ENCODE data around the gene WSCD1. TPM values are rescaled to one million over a fixed set of nuclear protein-coding genes. Genes with fewer than 3 reads are reported as not detected.

WSCD1 gene
- total and polyA plus RNA-seq, 8 donors = 2.9 to 6.7 (median 4.4) TPM

- TF ChIP-seq, protein P1, sequence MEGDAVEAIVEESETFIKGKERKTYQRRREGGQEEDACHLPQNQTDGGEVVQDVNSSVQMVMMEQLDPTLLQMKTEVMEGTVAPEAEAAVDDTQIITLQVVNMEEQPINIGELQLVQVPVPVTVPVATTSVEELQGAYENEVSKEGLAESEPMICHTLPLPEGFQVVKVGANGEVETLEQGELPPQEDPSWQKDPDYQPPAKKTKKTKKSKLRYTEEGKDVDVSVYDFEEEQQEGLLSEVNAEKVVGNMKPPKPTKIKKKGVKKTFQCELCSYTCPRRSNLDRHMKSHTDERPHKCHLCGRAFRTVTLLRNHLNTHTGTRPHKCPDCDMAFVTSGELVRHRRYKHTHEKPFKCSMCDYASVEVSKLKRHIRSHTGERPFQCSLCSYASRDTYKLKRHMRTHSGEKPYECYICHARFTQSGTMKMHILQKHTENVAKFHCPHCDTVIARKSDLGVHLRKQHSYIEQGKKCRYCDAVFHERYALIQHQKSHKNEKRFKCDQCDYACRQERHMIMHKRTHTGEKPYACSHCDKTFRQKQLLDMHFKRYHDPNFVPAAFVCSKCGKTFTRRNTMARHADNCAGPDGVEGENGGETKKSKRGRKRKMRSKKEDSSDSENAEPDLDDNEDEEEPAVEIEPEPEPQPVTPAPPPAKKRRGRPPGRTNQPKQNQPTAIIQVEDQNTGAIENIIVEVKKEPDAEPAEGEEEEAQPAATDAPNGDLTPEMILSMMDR (IDR thresholded peaks at IDR 0.05) = no peak
- DNase-seq (no peak), ATAC-seq (no peak)
- no peaks in the 10 kb centered on the region for H3K36me3 ChIP-seq
- no peaks in the 10 kb centered on the region for H3K27me3 ChIP-seq
- H3K4me3 ChIP-seq = no peak overlapping the region
- no peak overlapping the region for H3K27ac ChIP-seq
- H3K9me3 ChIP-seq = no peaks in the 10 kb centered on the region
- H3K4me1 ChIP-seq = no peaks in the 10 kb centered on the region
- intact Hi-C loops (cut with DNase I) = no loop called here
Measured at GRCh38 chr17:6094453-6094852, 24.3 kb downstream of the WSCD1 start.

DNA sequence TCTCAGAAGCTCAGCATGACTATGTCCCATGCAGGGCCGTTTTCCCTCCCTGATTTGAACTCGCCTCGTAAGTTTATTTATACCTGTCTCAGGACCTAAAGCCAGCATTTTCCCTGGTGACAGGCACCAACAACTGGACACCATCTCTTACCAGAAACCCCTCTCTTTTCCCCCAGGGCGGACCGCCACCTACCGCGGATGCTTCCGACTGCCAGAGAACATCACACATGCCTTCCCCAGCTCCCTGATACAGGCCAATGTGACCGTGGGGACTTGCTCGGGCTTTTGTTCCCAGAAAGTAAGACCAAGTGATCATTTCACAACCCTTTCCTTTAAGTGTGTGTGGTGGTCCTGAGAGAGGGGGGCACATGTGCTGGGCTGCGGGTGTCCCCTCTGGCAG, 24.7 kb downstream of the WSCD1 start:
- no peaks in the 10 kb centered on the region for H3K4me1 ChIP-seq
- ATAC-seq = no peak

GRCh38 chr17:6095501-6095900, 25.3 kb downstream of the WSCD1 start:
- no peaks in the 10 kb centered on the region for H3K36me3 ChIP-seq
- TF ChIP-seq, protein P1 (IDR thresholded peaks at IDR 0.05) = no peak
- intact Hi-C loops (cut with DNase I) = no loop called here
- ATAC-seq (no peak), DNase-seq (no peak)
- no peaks in the 10 kb centered on the region for H3K9me3 ChIP-seq
- no peak overlapping the region for H3K4me3 ChIP-seq
- H3K4me1 ChIP-seq = no peaks in the 10 kb centered on the region
- H3K27me3 ChIP-seq = no peaks in the 10 kb centered on the region
- H3K27ac ChIP-seq = no peak overlapping the region

More for the DNA sequence above, 24.7 kb downstream of the WSCD1 start:
- no peak for DNase-seq
- TF ChIP-seq, protein P1 (IDR thresholded peaks at IDR 0.05) = no peak
- no peaks in the 10 kb centered on the region for H3K9me3 ChIP-seq
- no peaks in the 10 kb centered on the region for H3K27me3 ChIP-seq
- no peak overlapping the region for H3K4me3 ChIP-seq
- intact Hi-C loops (cut with DNase I) = no loop called here
- H3K27ac ChIP-seq = no peak overlapping the region
- no peaks in the 10 kb centered on the region for H3K36me3 ChIP-seq

GRCh38 chr17:6096201-6097004, 26.2 kb downstream of the WSCD1 start:
- Histone ChIP-seq H3K36me3 (no peaks in the 10 kb centered on the region), H3K27me3 (no peaks in the 10 kb centered on the region), H3K27ac (no peak overlapping the region), H3K4me3 (no peak overlapping the region), H3K9me3 (no peaks in the 10 kb centered on the region), H3K4me1 (no peaks in the 10 kb centered on the region)
- no peak for ATAC-seq
- DNase-seq = no peak
- intact Hi-C loops (cut with DNase I) = no loop called here
- TF ChIP-seq, protein P1 (IDR thresholded peaks at IDR 0.05) = no peak

GRCh38 chr17:6097005-6097279, 26.8 kb downstream of the WSCD1 start:
- Histone ChIP-seq H3K36me3 (no peaks in the 10 kb centered on the region), H3K4me3 (no peak overlapping the region), H3K27me3 (no peaks in the 10 kb centered on the region), H3K4me1 (no peaks in the 10 kb centered on the region), H3K27ac (no peak overlapping the region), H3K9me3 (no peaks in the 10 kb centered on the region)
- intact Hi-C loops (cut with DNase I) = no loop called here
- ATAC-seq = no peak
- TF ChIP-seq, protein P1 (IDR thresholded peaks at IDR 0.05) = no peak
- no peak for DNase-seq
